ENCODE data around the gene PDE8B.
"Not testable (repeated sequence)": the region's sequence is repeated elsewhere in the genome, so short reads cannot be mapped to it uniquely, and the experiment has no call there.

The PDE8B gene

GRCh38 chr5:77449277-77449676 is 238.8 kb downstream of the PDE8B start:
- DNase-seq, result no peak

GRCh38 chr5:77449981-77450380 is 239.5 kb downstream of the PDE8B start:
- DNase-seq, result no peak

- peak in 1 of 2 experiments; percentile 36 for DNase-seq
Observed at GRCh38 chr5:77452351-77452750, 241.9 kb downstream of the PDE8B start.

- DNase-seq, result no peak
Observed at GRCh38 chr5:77454123-77454522, 243.6 kb downstream of the PDE8B start.

- no peak for DNase-seq
Observed at GRCh38 chr5:77461287-77461686, 250.8 kb downstream of the PDE8B start.

- no peak for DNase-seq
Observed at GRCh38 chr5:77463905-77464304, 253.4 kb downstream of the PDE8B start.

GRCh38 chr5:77468875-77469274 is 258.4 kb downstream of the PDE8B start:
- not testable (repeated sequence) for DNase-seq

GRCh38 chr5:77475041-77475440 is 264.6 kb downstream of the PDE8B start:
- DNase-seq, result not testable (repeated sequence)

Measured in NCI-H524 (cell line).